Kidney epithelial cell (primary cell): ENCODE data around the gene TRIM8. TPM values are rescaled to one million over a fixed set of nuclear protein-coding genes. Genes with fewer than 3 reads are reported as not detected.

Experiments used
- DNase-seq: peaks from one replicate; pipeline ENCODE4 v3.0.0-alpha.2; 2010; ENCODE audit warnings: low read depth
- H3K27me3 ChIP-seq: 2 replicates; pipeline ENCODE4 v1.6.0; 2011; ENCODE audit warnings: low read length; ENCODE audit not compliant: control insufficient read depth, insufficient read depth
- H3K36me3 ChIP-seq: 2 replicates; pipeline ENCODE4 v1.5.1; 2011; ENCODE audit warnings: low read length; ENCODE audit not compliant: control insufficient read depth, insufficient read depth
- H3K4me3 ChIP-seq: 2 replicates; pipeline ENCODE4 v1.5.1; 2011; ENCODE audit warnings: low read depth, mild to moderate bottlenecking, control low read depth, low read length
- total RNA-seq: library from RNA; depleted of rRNA; stranded (reverse); fragments of >200 nt; gene quantifications from 2 replicates; pipeline ENCODE4 v1.2.3, GENCODE V29; 2015
- TF ChIP-seq, protein P1 (sequence below): IDR thresholded peaks from 2 replicates; pipeline ENCODE4 v1.5.1; 2011; ENCODE audit warnings: mild to moderate bottlenecking, moderate library complexity, low read length, control low read depth, inconsistent platforms; ENCODE audit not compliant: insufficient read depth, poor library complexity, severe bottlenecking

Gene TRIM8
- total RNA-seq, 1 donor from 2014 or later, result 393 TPM

DNA sequence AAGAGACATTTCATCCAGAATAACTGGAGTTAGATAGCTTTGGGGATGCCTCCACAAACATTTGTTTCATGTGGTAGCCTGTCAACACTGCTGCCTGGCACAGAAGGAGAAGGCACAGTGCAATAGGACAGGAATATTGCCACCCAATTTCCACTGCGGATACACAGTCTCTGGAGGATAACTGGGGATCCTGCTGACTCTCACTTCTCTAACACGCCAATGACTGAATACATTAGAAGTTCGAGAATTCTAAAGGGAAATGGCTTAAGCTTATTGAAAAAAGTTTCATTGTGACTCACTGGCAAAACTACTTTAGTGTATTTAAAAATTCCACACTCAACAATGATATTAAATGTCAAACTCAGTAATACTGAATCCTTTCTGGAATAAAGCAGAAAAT, 57.0 kb downstream of the TRIM8 start:
- H3K27me3 ChIP-seq, result no peaks in the 10 kb centered on the region
- H3K36me3 ChIP-seq, result no peaks in the 10 kb centered on the region
- H3K4me3 ChIP-seq, result no peak overlapping the region
- TF ChIP-seq, protein P1, sequence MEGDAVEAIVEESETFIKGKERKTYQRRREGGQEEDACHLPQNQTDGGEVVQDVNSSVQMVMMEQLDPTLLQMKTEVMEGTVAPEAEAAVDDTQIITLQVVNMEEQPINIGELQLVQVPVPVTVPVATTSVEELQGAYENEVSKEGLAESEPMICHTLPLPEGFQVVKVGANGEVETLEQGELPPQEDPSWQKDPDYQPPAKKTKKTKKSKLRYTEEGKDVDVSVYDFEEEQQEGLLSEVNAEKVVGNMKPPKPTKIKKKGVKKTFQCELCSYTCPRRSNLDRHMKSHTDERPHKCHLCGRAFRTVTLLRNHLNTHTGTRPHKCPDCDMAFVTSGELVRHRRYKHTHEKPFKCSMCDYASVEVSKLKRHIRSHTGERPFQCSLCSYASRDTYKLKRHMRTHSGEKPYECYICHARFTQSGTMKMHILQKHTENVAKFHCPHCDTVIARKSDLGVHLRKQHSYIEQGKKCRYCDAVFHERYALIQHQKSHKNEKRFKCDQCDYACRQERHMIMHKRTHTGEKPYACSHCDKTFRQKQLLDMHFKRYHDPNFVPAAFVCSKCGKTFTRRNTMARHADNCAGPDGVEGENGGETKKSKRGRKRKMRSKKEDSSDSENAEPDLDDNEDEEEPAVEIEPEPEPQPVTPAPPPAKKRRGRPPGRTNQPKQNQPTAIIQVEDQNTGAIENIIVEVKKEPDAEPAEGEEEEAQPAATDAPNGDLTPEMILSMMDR, result no peak
- no peak for DNase-seq

DNA sequence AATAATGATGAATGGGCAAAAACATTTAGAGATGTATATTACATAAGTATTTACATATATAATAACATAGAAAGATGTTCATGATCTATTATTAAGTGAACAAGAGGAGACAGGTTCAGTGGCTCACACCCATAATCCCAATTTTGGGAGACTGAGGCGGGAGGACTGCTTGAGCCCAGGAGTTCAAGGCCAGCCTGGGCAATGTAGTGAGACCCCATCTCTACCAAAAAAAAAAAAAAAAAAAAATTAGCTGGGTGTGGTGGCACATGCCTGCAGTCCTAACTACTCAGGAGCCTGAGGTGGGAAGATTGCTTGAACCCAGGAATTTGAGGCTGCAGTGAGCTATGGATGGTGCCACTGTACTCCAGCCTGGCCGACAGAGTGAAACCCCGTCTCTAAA, 57.5 kb downstream of the TRIM8 start:
- DNase-seq, result no peak
- Histone ChIP-seq H3K36me3 (no peaks in the 10 kb centered on the region), H3K4me3 (no peak overlapping the region), H3K27me3 (no peaks in the 10 kb centered on the region)
- TF ChIP-seq, protein P1, result no peak

DNA sequence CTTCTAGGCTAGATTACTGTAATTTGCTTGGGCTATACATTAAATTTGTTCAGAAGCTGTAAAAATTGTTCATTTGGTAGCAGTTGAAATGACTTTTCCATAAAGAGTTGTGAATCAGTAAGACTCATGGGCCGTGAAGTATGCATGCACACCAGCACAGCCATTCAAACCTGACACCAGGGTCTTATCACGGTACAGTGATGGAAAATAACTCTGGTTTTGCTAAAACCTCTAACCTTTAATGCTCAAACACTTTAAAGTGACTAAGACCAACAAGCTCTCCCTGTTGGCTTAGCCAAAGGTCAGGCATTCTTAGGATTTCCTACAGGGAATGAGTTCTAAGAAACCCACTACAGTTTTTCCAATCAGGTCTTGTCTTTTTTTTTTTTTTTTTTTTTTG, 58.5 kb downstream of the TRIM8 start:
- H3K27me3 ChIP-seq, result no peaks in the 10 kb centered on the region
- DNase-seq, result no peak
- TF ChIP-seq, protein P1, result no peak
- H3K4me3 ChIP-seq, result no peak overlapping the region
- no peaks in the 10 kb centered on the region for H3K36me3 ChIP-seq

DNA sequence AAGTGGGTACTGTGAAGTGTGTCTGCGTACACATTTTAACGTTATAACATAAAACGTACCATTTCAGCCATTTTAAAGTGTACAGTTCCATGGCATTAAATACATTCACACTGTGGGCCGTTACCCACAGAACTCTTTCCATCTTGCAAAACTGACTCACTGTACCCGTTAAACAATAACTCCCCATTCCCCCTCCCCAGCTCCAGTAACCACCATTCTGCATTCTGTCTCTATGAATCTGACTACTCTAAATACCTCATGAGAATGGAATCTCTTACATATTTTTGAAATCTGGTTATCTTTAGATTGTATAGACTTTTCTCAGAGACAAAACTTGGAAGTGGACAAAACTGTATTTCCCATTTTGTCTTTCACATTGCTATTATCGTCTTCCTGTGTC, 60.6 kb downstream of the TRIM8 start:
- no peak overlapping the region for H3K4me3 ChIP-seq
- no peaks in the 10 kb centered on the region for H3K27me3 ChIP-seq
- H3K36me3 ChIP-seq, result no peaks in the 10 kb centered on the region
- TF ChIP-seq, protein P1, result no peak
- DNase-seq, result no peak

DNA sequence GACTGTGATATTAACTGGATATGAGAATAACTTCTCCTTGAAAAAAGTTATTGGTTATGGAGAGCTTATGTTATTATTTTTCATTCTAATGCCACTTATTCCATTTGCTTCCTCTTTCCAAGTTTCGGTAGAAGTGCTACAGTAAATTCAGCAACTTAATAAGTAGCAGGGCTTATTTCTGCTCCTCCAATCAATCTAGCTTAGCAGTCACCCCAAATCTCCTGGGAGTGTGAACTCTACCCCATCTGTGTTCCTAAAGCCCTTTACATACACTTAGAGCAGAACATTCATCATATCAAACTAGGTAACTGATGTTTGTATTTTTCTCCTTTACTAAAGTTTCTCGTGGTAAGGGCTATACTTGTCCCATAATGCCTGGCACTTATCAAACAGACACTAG, 61.3 kb downstream of the TRIM8 start:
- Histone ChIP-seq H3K36me3 (no peaks in the 10 kb centered on the region), H3K4me3 (no peak overlapping the region), H3K27me3 (no peaks in the 10 kb centered on the region)
- TF ChIP-seq, protein P1, result no peak
- no peak for DNase-seq

Other genes with a start within 250 kb of the TRIM8 start
- 83.6 and 90.9 TPM in 2 replicates for gene NFKB2, start 248.8 kb upstream of the TRIM8 start, total RNA-seq
- 2.0 and 3.8 TPM in 2 replicates for gene PSD, start 225.7 kb upstream of the TRIM8 start, total RNA-seq
- 20.6 and 26.6 TPM in 2 replicates for gene FBXL15, start 223.6 kb upstream of the TRIM8 start, total RNA-seq
- 93.9 and 132 TPM in 2 replicates for gene CUEDC2, start 211.9 kb upstream of the TRIM8 start, total RNA-seq
- gene C10orf95, start 192.9 kb upstream of the TRIM8 start, total RNA-seq, result 3.2 and 6.9 TPM in 2 replicates
- gene ACTR1A, start 141.8 kb upstream of the TRIM8 start, total RNA-seq, result 151 and 165 TPM in 2 replicates
- gene SUFU, start 140.5 kb upstream of the TRIM8 start, total RNA-seq, result 8.9 and 10.6 TPM in 2 replicates
- gene ARL3, start 69.9 kb downstream of the TRIM8 start, total RNA-seq, result 5.2 and 5.9 TPM in 2 replicates
- 2.3 and 4.5 TPM in 2 replicates for gene SFXN2, start 70.2 kb downstream of the TRIM8 start, total RNA-seq
- 67.1 and 71.8 TPM in 2 replicates for gene WBP1L, start 99.5 kb downstream of the TRIM8 start, total RNA-seq
- gene CYP17A1, start 192.9 kb downstream of the TRIM8 start, total RNA-seq, result 0.07 TPM in 1 of 2 replicates, not detected in the other
- 17.8 and 21.2 TPM in 2 replicates for gene BORCS7, start 209.8 kb downstream of the TRIM8 start, total RNA-seq
- gene AS3MT, start 225.0 kb downstream of the TRIM8 start, total RNA-seq, result 4.4 and 5.7 TPM in 2 replicates